Liver (tissue), 9 donors: Measurements from ENCODE around the gene STMN1. TPM values are rescaled to one million over a fixed set of nuclear protein-coding genes. Genes with fewer than 3 reads are reported as not detected.
A peak's percentile ranks its signal among the peaks of the same experiment; 100 is the strongest.

Experiments
- DNase-seq: peaks from one replicate; pipeline ENCODE4 v3.0.0-alpha.2; 2017; ENCODE audit warnings: low spot score
- H3K27ac ChIP-seq, 2 donors: one replicate each; pipeline ENCODE4 v1.7.0; 2013; ENCODE audit warnings: inconsistent platforms in 2 of 2, low read length in 2 of 2, control low read depth in 1 of 2, low read depth in 1 of 2, mild to moderate bottlenecking in 1 of 2
- H3K27me3 ChIP-seq, 4 donors: one replicate each; pipeline versions ENCODE4 v1.6.1 to v1.7.0; 2013; ENCODE audit warnings: low read length in 3 of 4, inconsistent platforms in 1 of 4, mild to moderate bottlenecking in 1 of 4, moderate library complexity in 1 of 4; ENCODE audit not compliant: control insufficient read depth in 4 of 4, insufficient read depth in 4 of 4
- H3K36me3 ChIP-seq, 4 donors: one replicate each; pipeline versions ENCODE4 v1.6.1 to v1.7.0; 2013; ENCODE audit warnings: low read length in 3 of 4, mild to moderate bottlenecking in 3 of 4, low read depth in 1 of 4, moderate library complexity in 1 of 4; ENCODE audit not compliant: control insufficient read depth in 4 of 4, insufficient read depth in 3 of 4
- H3K4me1 ChIP-seq, 4 donors: one replicate each; pipeline versions ENCODE4 v1.6.1 to v1.7.0; 2013; ENCODE audit warnings: low read length in 3 of 4, mild to moderate bottlenecking in 3 of 4, moderate library complexity in 1 of 4; ENCODE audit not compliant: control insufficient read depth in 4 of 4, insufficient read depth in 4 of 4
- H3K4me3 ChIP-seq, 3 donors: one replicate each; pipeline versions ENCODE4 v1.6.1 to v1.7.0; 2013; ENCODE audit warnings: low read length in 3 of 3, control low read depth in 1 of 3, low read depth in 1 of 3, mild to moderate bottlenecking in 1 of 3
- H3K9ac ChIP-seq, 2 donors: one replicate each; pipeline ENCODE4 v1.7.0; 2013; ENCODE audit warnings: low read length in 2 of 2, mild to moderate bottlenecking in 2 of 2, moderate library complexity in 2 of 2, control low read depth in 1 of 2, low read depth in 1 of 2
- H3K9me3 ChIP-seq, 4 donors: one replicate each; pipeline versions ENCODE4 v1.6.1 to v1.7.0; 2013; ENCODE audit warnings: low read length in 3 of 4; ENCODE audit not compliant: control insufficient read depth in 4 of 4
- EGR1 ChIP-seq, 2 donors: IDR thresholded peaks; 2 replicates each; pipeline ENCODE4 v1.6.1; 2016 to 2018; ENCODE audit warnings: antibody characterized with exemption in 2 of 2, low read depth in 2 of 2
- FOXA1 ChIP-seq: IDR thresholded peaks from 2 replicates; pipeline ENCODE4 v1.6.1; 2016; ENCODE audit warnings: antibody characterized with exemption
- FOXA2 ChIP-seq: IDR thresholded peaks from 2 replicates; pipeline ENCODE4 v1.6.1; 2016; ENCODE audit warnings: antibody characterized with exemption
- GABPA ChIP-seq, 2 donors: IDR thresholded peaks in 1 of 2; conservative IDR thresholded peaks in 1 of 2; 2 replicates each; pipeline ENCODE4 v1.6.1; 2016; ENCODE audit warnings: antibody characterized with exemption in 2 of 2, mild to moderate bottlenecking in 1 of 2, moderate library complexity in 1 of 2
- HNF4A ChIP-seq, 2 donors: conservative IDR thresholded peaks; 2 replicates each; pipeline ENCODE4 v1.6.1; 2016; ENCODE audit warnings: antibody characterized with exemption in 2 of 2, mild to moderate bottlenecking in 2 of 2
- HNF4G ChIP-seq: IDR thresholded peaks from 2 replicates; pipeline ENCODE4 v1.6.1; 2016; ENCODE audit warnings: antibody characterized with exemption
- NR2F2 ChIP-seq: IDR thresholded peaks from 2 replicates; pipeline ENCODE4 v1.6.1; 2016; ENCODE audit warnings: antibody characterized with exemption
- RAD21 ChIP-seq, 2 donors: IDR thresholded peaks; 2 replicates each; pipeline ENCODE4 v1.6.1; 2016; ENCODE audit warnings: antibody characterized with exemption in 2 of 2, mild to moderate bottlenecking in 2 of 2
- RXRA ChIP-seq, 2 donors: IDR thresholded peaks; 2 replicates each; pipeline ENCODE4 v1.6.1; 2017 to 2018; ENCODE audit warnings: antibody characterized with exemption in 2 of 2, mild to moderate bottlenecking in 1 of 2
- SP1 ChIP-seq: IDR thresholded peaks from 2 replicates; pipeline ENCODE4 v1.6.1; 2018; ENCODE audit warnings: antibody characterized with exemption, mild to moderate bottlenecking
- TAF1 ChIP-seq: conservative IDR thresholded peaks from 2 replicates; pipeline ENCODE4 v1.6.1; 2016; ENCODE audit warnings: antibody characterized with exemption, mild to moderate bottlenecking
- YY1 ChIP-seq: IDR thresholded peaks from 2 replicates; pipeline ENCODE4 v1.6.1; 2016; ENCODE audit warnings: antibody characterized with exemption, mild to moderate bottlenecking
- WGBS: extraction: QIAGEN DNeasy Blood & Tissue Kit; methylation state at CpG from one replicate; pipeline ENCODE4 v1.1.7; 2013; 5-methylcytosine and 5-hydroxymethylcytosine counted together
- polyA plus RNA-seq, 2 donors: library from polyadenylated mRNA; stranded (reverse) in 1 of 2; unstranded in 1 of 2; fragments of 200-250 nt in 1 of 2; fragments of >200 nt in 1 of 2; fragmentation: Nextera tagmentation in 1 of 2; extraction: Ambion mirVana in 1 of 2; gene quantifications; one replicate each; pipeline versions ENCODE4 v1.2.1 to v1.2.3, GENCODE V29; 2013 to 2015
- total RNA-seq, 2 donors: library from RNA; depleted of rRNA; stranded (reverse); fragments of >200 nt; gene quantifications; one replicate each; pipeline ENCODE4 v1.2.3, GENCODE V29; 2014
- TF ChIP-seq, protein P1 (sequence below): fragments of 150-350 bp; IDR thresholded peaks from 2 replicates; pipeline ENCODE4 v1.5.1; 2017; ENCODE audit warnings: improper control_type of control experiment, low read depth, low read length; ENCODE audit not compliant: missing input control
- TF ChIP-seq, protein P2 (sequence below): IDR thresholded peaks from 2 replicates; pipeline ENCODE4 v1.6.1; 2016; ENCODE audit warnings: antibody characterized with exemption
- TF ChIP-seq, protein P3 (sequence below): IDR thresholded peaks from 2 replicates; pipeline ENCODE4 v1.6.1; 2016; ENCODE audit warnings: antibody characterized with exemption
- TF ChIP-seq, protein P4 (sequence below): IDR thresholded peaks from 2 replicates; pipeline ENCODE4 v1.6.1; 2016; ENCODE audit warnings: antibody characterized with exemption
- donor health status: healthy.
- donor health status: healthy.
- donor health status: healthy.
- donor health status: healthy.
- donor health status: healthy.

STMN1 gene
- total and polyA plus RNA-seq, 4 donors = 0.75 to 40.1 (median 17.8) TPM

DNA sequence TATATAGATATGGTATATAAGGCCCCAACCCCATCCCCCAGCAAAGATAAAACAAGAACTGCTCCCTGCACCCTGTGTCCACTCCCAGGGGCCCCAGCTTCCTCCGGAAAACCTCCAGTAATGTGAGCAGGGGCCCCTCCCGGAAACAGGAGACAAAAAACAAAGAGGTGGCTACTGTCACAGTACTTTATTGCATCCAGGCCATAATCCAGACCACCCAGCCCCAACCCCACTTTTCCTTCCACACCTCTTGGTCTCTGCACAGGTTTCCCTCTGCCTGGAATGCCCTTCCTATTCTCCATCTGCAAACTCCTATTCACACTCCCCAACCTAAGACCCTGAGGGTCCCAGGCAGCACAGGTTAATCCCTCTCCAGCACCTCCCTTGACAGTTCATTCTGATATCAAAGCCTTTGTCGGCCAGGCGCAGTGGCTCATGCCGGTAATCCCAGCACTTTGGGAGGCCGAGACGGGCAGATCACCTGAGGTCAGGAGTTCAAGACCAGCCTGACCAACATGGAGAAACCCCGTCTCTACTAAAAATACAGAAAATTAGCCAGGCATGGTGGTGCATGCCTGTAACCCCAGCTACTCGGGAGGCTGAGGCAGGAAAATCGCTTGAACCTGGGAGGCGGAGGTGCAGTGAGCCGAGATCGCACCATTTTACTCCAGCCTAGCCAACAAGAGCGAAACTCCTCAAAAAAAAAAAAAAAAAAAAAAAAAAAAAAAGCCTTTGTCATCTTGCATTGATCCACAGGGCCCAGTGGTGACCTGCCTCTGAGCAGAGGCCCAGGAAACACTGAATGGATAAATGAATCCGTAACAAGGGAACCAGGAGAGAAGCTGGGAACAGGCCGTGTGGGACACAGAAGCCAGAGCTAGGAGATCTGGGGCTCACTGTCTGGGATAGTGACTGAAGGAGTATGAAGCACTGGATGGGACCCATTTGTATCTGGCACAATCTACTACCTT is 44.6 kb downstream of the STMN1 start:
- DNase-seq = no peak
- peaks cover 0 to 4% (median 0%) of the 10 kb centered on the region in 4 donors for H3K36me3 ChIP-seq
- 80% methylated on average over 16 of the region's 16 CpGs for WGBS
- no peaks in the 10 kb centered on the region for H3K27me3 ChIP-seq
- H3K4me3 ChIP-seq = no peak overlapping the region
- no peak for TF ChIP-seq TAF1
- TF ChIP-seq RAD21 (IDR thresholded peaks at IDR 0.05) = no peak
- no peak for TF ChIP-seq HNF4A (conservative IDR thresholded peaks at IDR 0.05)
- H3K9ac ChIP-seq = no peak overlapping the region
- H3K4me1 ChIP-seq = peaks cover 6 to 19% (median 10%) of the 10 kb centered on the region in 4 donors
- no peaks in the 10 kb centered on the region for H3K9me3 ChIP-seq
- no peak overlapping the region for H3K27ac ChIP-seq

DNA sequence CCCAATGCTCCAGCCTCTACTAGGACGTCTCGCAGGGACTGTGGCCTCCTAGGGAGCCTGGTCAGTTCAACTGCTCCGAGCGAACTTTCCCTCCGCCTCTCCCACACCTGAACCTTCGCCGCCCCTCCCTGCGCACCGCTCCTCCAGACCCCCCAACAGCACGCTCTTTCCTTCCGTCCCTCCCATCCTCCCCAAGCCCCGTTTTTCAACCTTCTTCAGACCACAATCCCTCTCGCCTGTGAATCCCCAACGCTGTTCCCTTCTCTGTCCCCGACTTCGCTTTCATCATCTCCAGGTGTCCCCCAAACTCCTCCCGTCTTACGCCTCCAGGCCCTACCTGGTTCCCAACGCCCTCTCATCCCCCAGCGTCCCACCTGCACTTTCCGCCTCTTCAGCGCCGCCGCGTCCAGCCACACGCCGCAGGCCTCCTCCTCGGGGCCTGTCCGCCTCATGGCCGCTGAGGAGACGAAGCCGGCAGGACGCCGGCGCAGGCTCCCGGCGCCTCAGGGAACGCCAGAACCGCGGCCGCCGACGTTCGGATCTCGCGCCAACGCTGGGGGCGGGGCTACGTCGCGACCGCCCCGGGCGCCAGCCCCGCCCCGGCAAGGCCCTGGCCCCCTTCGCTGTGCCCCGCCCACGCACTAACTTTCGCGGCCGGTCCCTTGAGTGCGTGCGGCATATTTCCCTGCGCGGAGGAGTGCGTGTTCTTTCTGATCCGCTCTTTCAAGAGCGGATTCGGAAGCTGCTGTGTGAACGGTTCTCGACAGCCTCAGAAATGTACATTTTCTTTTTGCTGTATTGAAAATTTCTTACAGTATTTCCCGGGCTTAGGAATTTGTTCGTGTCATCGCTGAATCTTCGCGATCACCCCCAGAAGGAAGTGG is 47.1 kb downstream of the STMN1 start, which contains the start of gene AUNIP:
Gene AUNIP (minus strand): TSS at position 552 of the 884 bp plus-strand sequence. CDS start 100 bp downstream, at position 452.
- WGBS = 2% methylated on average over 77 of the region's 77 CpGs
- peaks cover 0 to 4% (median 0%) of the 10 kb centered on the region in 4 donors for H3K36me3 ChIP-seq
- peak within 1 kb of the TSS; percentile 46 to 83 (median 55) for H3K4me3 ChIP-seq
- H3K9ac ChIP-seq = peak within 1 kb of the TSS; percentile 52 to 64
- peak within 1 kb of the TSS; percentile 65 to 82 for H3K27ac ChIP-seq
- no peaks in the 10 kb centered on the region for H3K9me3 ChIP-seq
- peak; percentile 91 for DNase-seq
- no peaks in the 10 kb centered on the region for H3K27me3 ChIP-seq
- peaks cover 3 to 13% (median 5%) of the 10 kb centered on the region in 4 donors for H3K4me1 ChIP-seq
- TF ChIP-seq HNF4A (conservative IDR thresholded peaks at IDR 0.05) = peak in 1 of 2 donors; percentile 8
- no peak for TF ChIP-seq YY1
- peak; percentile 90 to 97 for TF ChIP-seq EGR1 (IDR thresholded peaks at IDR 0.05; ENCODE audit: low read depth in 2 of 2)
- peak; percentile 25 for TF ChIP-seq SP1
- TF ChIP-seq NR2F2 = no peak
- peak; percentile 57 for TF ChIP-seq TAF1
- peak in 1 of 2 donors; percentile 32 for TF ChIP-seq RAD21 (IDR thresholded peaks at IDR 0.05)
- TF ChIP-seq RXRA (IDR thresholded peaks at IDR 0.05) = peak in 1 of 2 donors; percentile 31
- TF ChIP-seq, protein P1, sequence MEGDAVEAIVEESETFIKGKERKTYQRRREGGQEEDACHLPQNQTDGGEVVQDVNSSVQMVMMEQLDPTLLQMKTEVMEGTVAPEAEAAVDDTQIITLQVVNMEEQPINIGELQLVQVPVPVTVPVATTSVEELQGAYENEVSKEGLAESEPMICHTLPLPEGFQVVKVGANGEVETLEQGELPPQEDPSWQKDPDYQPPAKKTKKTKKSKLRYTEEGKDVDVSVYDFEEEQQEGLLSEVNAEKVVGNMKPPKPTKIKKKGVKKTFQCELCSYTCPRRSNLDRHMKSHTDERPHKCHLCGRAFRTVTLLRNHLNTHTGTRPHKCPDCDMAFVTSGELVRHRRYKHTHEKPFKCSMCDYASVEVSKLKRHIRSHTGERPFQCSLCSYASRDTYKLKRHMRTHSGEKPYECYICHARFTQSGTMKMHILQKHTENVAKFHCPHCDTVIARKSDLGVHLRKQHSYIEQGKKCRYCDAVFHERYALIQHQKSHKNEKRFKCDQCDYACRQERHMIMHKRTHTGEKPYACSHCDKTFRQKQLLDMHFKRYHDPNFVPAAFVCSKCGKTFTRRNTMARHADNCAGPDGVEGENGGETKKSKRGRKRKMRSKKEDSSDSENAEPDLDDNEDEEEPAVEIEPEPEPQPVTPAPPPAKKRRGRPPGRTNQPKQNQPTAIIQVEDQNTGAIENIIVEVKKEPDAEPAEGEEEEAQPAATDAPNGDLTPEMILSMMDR = no peak
- TF ChIP-seq FOXA2 = no peak

DNA sequence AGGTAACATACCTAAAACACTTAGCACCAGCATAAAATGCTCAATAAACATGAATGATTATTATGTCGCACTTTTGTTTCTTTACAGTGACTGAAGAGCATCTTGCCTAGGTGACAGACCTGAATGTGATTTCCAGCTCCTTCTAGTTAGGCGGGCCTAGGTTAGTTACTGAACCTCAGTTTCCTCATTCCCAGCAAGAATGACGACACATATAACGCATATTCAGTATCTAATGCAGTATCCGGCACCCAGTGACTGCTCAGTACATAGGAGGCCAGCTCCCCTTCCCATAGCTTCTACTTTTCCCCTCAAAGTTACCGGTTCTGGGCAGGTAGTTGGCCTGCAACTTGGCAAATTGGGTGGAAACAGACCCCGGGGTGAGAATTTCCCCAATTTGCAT is 47.7 kb downstream of the STMN1 start:
- no peak overlapping the region for H3K27ac ChIP-seq
- no peak overlapping the region for H3K4me3 ChIP-seq
- H3K36me3 ChIP-seq = peaks cover 0 to 4% (median 0%) of the 10 kb centered on the region in 4 donors
- H3K27me3 ChIP-seq = no peaks in the 10 kb centered on the region
- no peak overlapping the region for H3K9ac ChIP-seq
- whole genome bisulfite sequencing = 52% methylated on average over 7 of the region's 7 CpGs
- H3K4me1 ChIP-seq = peaks cover 3 to 13% (median 5%) of the 10 kb centered on the region in 4 donors
- H3K9me3 ChIP-seq = no peaks in the 10 kb centered on the region
- no peak for DNase-seq
- TF ChIP-seq, protein P2, sequence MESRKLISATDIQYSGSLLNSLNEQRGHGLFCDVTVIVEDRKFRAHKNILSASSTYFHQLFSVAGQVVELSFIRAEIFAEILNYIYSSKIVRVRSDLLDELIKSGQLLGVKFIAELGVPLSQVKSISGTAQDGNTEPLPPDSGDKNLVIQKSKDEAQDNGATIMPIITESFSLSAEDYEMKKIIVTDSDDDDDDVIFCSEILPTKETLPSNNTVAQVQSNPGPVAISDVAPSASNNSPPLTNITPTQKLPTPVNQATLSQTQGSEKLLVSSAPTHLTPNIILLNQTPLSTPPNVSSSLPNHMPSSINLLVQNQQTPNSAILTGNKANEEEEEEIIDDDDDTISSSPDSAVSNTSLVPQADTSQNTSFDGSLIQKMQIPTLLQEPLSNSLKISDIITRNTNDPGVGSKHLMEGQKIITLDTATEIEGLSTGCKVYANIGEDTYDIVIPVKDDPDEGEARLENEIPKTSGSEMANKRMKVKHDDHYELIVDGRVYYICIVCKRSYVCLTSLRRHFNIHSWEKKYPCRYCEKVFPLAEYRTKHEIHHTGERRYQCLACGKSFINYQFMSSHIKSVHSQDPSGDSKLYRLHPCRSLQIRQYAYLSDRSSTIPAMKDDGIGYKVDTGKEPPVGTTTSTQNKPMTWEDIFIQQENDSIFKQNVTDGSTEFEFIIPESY = no peak
- TF ChIP-seq GABPA (IDR thresholded peaks at IDR 0.05 in 1 of 2, conservative IDR thresholded peaks at IDR 0.05 in 1 of 2) (no peak), RXRA (IDR thresholded peaks at IDR 0.05) (no peak), HNF4G (no peak), FOXA1 (no peak), RAD21 (IDR thresholded peaks at IDR 0.05) (no peak), YY1 (no peak), TAF1 (no peak)
- TF ChIP-seq, protein P3, sequence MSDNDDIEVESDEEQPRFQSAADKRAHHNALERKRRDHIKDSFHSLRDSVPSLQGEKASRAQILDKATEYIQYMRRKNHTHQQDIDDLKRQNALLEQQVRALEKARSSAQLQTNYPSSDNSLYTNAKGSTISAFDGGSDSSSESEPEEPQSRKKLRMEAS = no peak
- TF ChIP-seq, protein P4, sequence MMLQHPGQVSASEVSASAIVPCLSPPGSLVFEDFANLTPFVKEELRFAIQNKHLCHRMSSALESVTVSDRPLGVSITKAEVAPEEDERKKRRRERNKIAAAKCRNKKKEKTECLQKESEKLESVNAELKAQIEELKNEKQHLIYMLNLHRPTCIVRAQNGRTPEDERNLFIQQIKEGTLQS = no peak
- TF ChIP-seq, protein P1 = no peak
